Stomach (tissue), 4 donors: ENCODE measurements around the gene DHX36.

ENCODE experiments used
- CTCF ChIP-seq, 7 experiments: fragments of 450-650 bp in 4 of 7; fragments of 200-600 bp in 3 of 7; sonication (generic) in 3 of 7; IDR thresholded peaks; one replicate each; pipeline ENCODE4 v1.5.1; 2016 to 2019; ENCODE audit warnings: antibody characterized with exemption in 7 of 7, control low read depth in 2 of 7, mild to moderate bottlenecking in 1 of 7
- EP300 ChIP-seq: sonication (generic); formaldehyde crosslinking; IDR thresholded peaks from one replicate; pipeline ENCODE4 v1.6.1; 2017; ENCODE audit warnings: antibody characterized with exemption
- POLR2A ChIP-seq, 4 donors: fragments of 450-650 bp; IDR thresholded peaks; one replicate each; pipeline ENCODE4 v1.6.1; 2016; ENCODE audit warnings: antibody characterized with exemption in 4 of 4, control low read depth in 2 of 4, mild to moderate bottlenecking in 1 of 4, moderate library complexity in 1 of 4
- POLR2AphosphoS5 ChIP-seq, 3 donors: sonication (generic); formaldehyde crosslinking; IDR thresholded peaks; one replicate each; pipeline ENCODE4 v1.6.1; 2016; ENCODE audit warnings: antibody characterized with exemption in 3 of 3

- TF ChIP-seq POLR2AphosphoS5 (IDR thresholded peaks at IDR 0.05) (no peak), CTCF (IDR thresholded peaks at IDR 0.05) (no peak), POLR2A (IDR thresholded peaks at IDR 0.05) (no peak), EP300 (no peak)
Measured at GRCh38 chr3:154227531-154227930, 96.8 kb downstream of the DHX36 start.
